GM12878 (cell line): Measurements from ENCODE around the gene NCKAP5. TPM values are rescaled to one million over a fixed set of nuclear protein-coding genes. Genes with fewer than 3 reads are reported as not detected.

ENCODE experiments used
- ATAC-seq: fragments of 200-7000 bp; cut with Tn5 transposase; 3 replicates; pipeline ENCODE4 v1.9.1; 2020; ENCODE audit warnings: mild to moderate bottlenecking, moderate library complexity
- BruUV-seq: library from RNA; stranded (reverse); fragments of 400-500 nt; replicated peaks from 2 replicates; lab custom pipeline; 2021; lab: Mats Ljungman, UMichigan
- CTCF ChIA-PET: fragments of 300-600 bp; sonication (Branson Sonifier 250); formaldehyde crosslinking; extraction: SDS; loops from one replicate; lab custom pipeline; 2021; ENCODE audit warnings: inconsistent platforms; lab: Yijun Ruan, JAX
- POLR2A ChIA-PET: fragments of 350-600 bp; formaldehyde crosslinking; extraction: SDS; loops from one replicate; lab custom pipeline; 2021; ENCODE audit warnings: inconsistent platforms; lab: Charles Lee
- RAD21 ChIA-PET: fragments of 300-600 bp; sonication (Branson Sonifier 250); formaldehyde crosslinking; loops from one replicate; lab custom pipeline; 2023; ENCODE audit warnings: antibody characterized with exemption; ENCODE audit not compliant: unreplicated experiment; lab: Charles Lee
- SMC1A ChIA-PET: fragments of 300-600 bp; sonication (Branson Sonifier 250); formaldehyde crosslinking; loops from one replicate; lab custom pipeline; 2023; ENCODE audit not compliant: unreplicated experiment, uncharacterized antibody; lab: Charles Lee
- DNase-seq: peaks from one replicate; pipeline ENCODE4 v3.0.0-alpha.2; 2011; ENCODE audit warnings: low read depth, low spot score
- FAIRE-seq: peaks from 3 replicates; lab custom pipeline; 2011; peaks lifted over from hg19 to GRCh38; lab: Jason Lieb, UNC
- H2AFZ ChIP-seq: 2 replicates; pipeline ENCODE4 v1.6.0; 2011; ENCODE audit warnings: low read depth, low read length, control low read depth; ENCODE audit not compliant: control insufficient read depth
- H3K27ac ChIP-seq: 2 replicates; pipeline ENCODE4 v1.5.1; 2011; ENCODE audit warnings: control low read depth; ENCODE audit not compliant: control insufficient read depth, insufficient read depth
- H3K27me3 ChIP-seq, 2 experiments: replicated peaks in 1 of 2; 2 replicates each; pipeline versions ENCODE4 v1.6.0 to v1.6.1; 2011; ENCODE audit warnings: low read length in 1 of 2; ENCODE audit not compliant: control insufficient read depth in 2 of 2, insufficient read depth in 2 of 2
- H3K36me3 ChIP-seq, 2 experiments: 2 replicates each; pipeline ENCODE4 v1.5.1; 2011; ENCODE audit warnings: low read length in 1 of 2; ENCODE audit not compliant: control insufficient read depth in 2 of 2, insufficient read depth in 2 of 2
- H3K4me1 ChIP-seq: 2 replicates; pipeline ENCODE4 v1.6.1; 2011; ENCODE audit warnings: mild to moderate bottlenecking, low read length, moderate library complexity, mixed read lengths; ENCODE audit not compliant: control insufficient read depth, insufficient read depth
- H3K4me2 ChIP-seq: 2 replicates; pipeline ENCODE4 v1.6.0; 2011; ENCODE audit warnings: control low read depth; ENCODE audit not compliant: control insufficient read depth, insufficient read depth
- H3K4me3 ChIP-seq: fragments of 200-600 bp; sonication (generic); 2 replicates; pipeline ENCODE4 v1.5.1; 2016
- H3K79me2 ChIP-seq: 2 replicates; pipeline ENCODE4 v1.6.0; 2011; ENCODE audit warnings: low read length; ENCODE audit not compliant: control insufficient read depth, insufficient read depth
- H3K9ac ChIP-seq: 2 replicates; pipeline ENCODE4 v1.8.0; 2011; ENCODE audit warnings: low read length, control low read depth, mixed read lengths; ENCODE audit not compliant: control insufficient read depth, insufficient read depth
- H3K9me3 ChIP-seq: replicated peaks from 3 replicates; pipeline ENCODE4 v1.5.1; 2011; ENCODE audit warnings: mild to moderate bottlenecking, low read length; ENCODE audit not compliant: control insufficient read depth, insufficient read depth
- H4K20me1 ChIP-seq: 2 replicates; pipeline ENCODE4 v1.6.0; 2011; ENCODE audit not compliant: control insufficient read depth, insufficient read depth
- ATF7 ChIP-seq: fragments of 450-650 bp; IDR thresholded peaks from 2 replicates; pipeline ENCODE4 v1.6.1; 2016; ENCODE audit warnings: low read depth, mild to moderate bottlenecking
- ESRRA ChIP-seq: IDR thresholded peaks from 2 replicates; pipeline ENCODE4 v1.6.1; 2012; ENCODE audit warnings: mild to moderate bottlenecking, low read length, improper control_type of control experiment
- EZH2 ChIP-seq: IDR thresholded peaks from 2 replicates; pipeline ENCODE4 v1.6.1; 2012; ENCODE audit warnings: low read depth, mild to moderate bottlenecking, control low read depth, inconsistent platforms, low read length, borderline replicate concordance; ENCODE audit not compliant: control insufficient read depth
- JUND ChIP-seq: IDR thresholded peaks from 2 replicates; pipeline ENCODE4 v1.6.1; 2012; ENCODE audit warnings: low read depth, mild to moderate bottlenecking, low read length, improper control_type of control experiment, moderate library complexity
- LARP7 ChIP-seq: fragments of 450-650 bp; IDR thresholded peaks from 2 replicates; pipeline ENCODE4 v1.6.1; 2017; ENCODE audit warnings: mild to moderate bottlenecking
- POLR2A ChIP-seq: IDR thresholded peaks from 2 replicates; pipeline ENCODE4 v1.6.1; 2011; ENCODE audit warnings: low read depth, mild to moderate bottlenecking, low read length
- RAD21 ChIP-seq: IDR thresholded peaks from 2 replicates; pipeline ENCODE4 v1.6.1; 2011; ENCODE audit warnings: mild to moderate bottlenecking, low read depth, low read length, moderate library complexity; ENCODE audit not compliant: insufficient read depth
- RFX5 ChIP-seq: IDR thresholded peaks from 2 replicates; pipeline ENCODE4 v1.6.1; 2011; ENCODE audit warnings: low read depth, low read length, improper control_type of control experiment
- SREBF2 ChIP-seq: IDR thresholded peaks from 2 replicates; pipeline ENCODE4 v1.6.1; 2012; ENCODE audit warnings: mild to moderate bottlenecking, low read length
- STAT1 ChIP-seq: fragments of 450-650 bp; conservative IDR thresholded peaks from 2 replicates; pipeline ENCODE4 v1.6.1; 2014; ENCODE audit warnings: antibody characterized with exemption, mild to moderate bottlenecking
- TARDBP ChIP-seq: IDR thresholded peaks from 2 replicates; pipeline ENCODE4 v1.6.1; 2016; ENCODE audit warnings: borderline replicate concordance
- TBL1XR1 ChIP-seq: IDR thresholded peaks from 2 replicates; pipeline ENCODE4 v1.6.1; 2012; ENCODE audit warnings: low read depth, low read length, improper control_type of control experiment
- ZBED1 ChIP-seq: IDR thresholded peaks from 2 replicates; pipeline ENCODE4 v1.6.1; 2016; ENCODE audit warnings: borderline replicate concordance
- WGBS: methylation state at CpG from one replicate; pipeline ENCODE4 v1.1.6; 2016; ENCODE audit warnings: low lambda C conversion rate; ENCODE audit not compliant: insufficient replicate concordance, insufficient coverage; ENCODE audit errors: missing lambda C conversion rate; 5-methylcytosine and 5-hydroxymethylcytosine counted together
- in situ Hi-C: fragments of 300-500 bp; cut with MboI; formaldehyde crosslinking; loops from 9 replicates; pipeline ENCODE4 v1.14.3; 2018; ENCODE audit warnings: mixed read lengths
- intact Hi-C: fragments of 100-400 bp; cut with micrococcal nuclease; formaldehyde crosslinking; loops from one replicate; pipeline ENCODE4 v1.14.2; 2022; ENCODE audit not compliant: unreplicated experiment
- polyA plus RNA-seq, 11 experiments: library from polyadenylated mRNA; depleted of rRNA in 4 of 11; unstranded in 6 of 11; stranded (reverse) in 5 of 11; fragments of >200 nt; fragmentation: Nextera tagmentation in 4 of 11; fragmentation: Illumina TruSeq in 1 of 11; extraction: Ambion mirVana in 4 of 11; extraction: Trizol in 1 of 11; gene quantifications; 1 replicate in 1 of 11; 2 replicates in 10 of 11; pipeline versions ENCODE4 v1.2.1 to v1.2.3, GENCODE V29; 2011 to 2016; ENCODE audit warnings: inconsistent platforms in 2 of 11, missing spikeins in 2 of 11, low read depth in 1 of 11
- total RNA-seq, 4 experiments: library from RNA; depleted of rRNA in 3 of 4; stranded (reverse); fragments of >200 nt in 3 of 4; fragmentation: Illumina TruSeq in 1 of 4; extraction: Trizol in 1 of 4; gene quantifications; 2 replicates each; pipeline versions ENCODE4 v1.2.1 to v1.2.3, GENCODE V29; 2013 to 2021
- TF ChIP-seq, protein P1 (sequence below): fragments of 450-650 bp; IDR thresholded peaks from 2 replicates; pipeline ENCODE4 v1.6.1; 2017; ENCODE audit warnings: mild to moderate bottlenecking, moderate library complexity

The NCKAP5 gene
- total and polyA plus RNA-seq, 10 of the 15 experiments (the other 5 are each of a cell fraction or from before 2014, with no cell fraction given) = 0.06 to 0.44 (median 0.16) TPM

DNA sequence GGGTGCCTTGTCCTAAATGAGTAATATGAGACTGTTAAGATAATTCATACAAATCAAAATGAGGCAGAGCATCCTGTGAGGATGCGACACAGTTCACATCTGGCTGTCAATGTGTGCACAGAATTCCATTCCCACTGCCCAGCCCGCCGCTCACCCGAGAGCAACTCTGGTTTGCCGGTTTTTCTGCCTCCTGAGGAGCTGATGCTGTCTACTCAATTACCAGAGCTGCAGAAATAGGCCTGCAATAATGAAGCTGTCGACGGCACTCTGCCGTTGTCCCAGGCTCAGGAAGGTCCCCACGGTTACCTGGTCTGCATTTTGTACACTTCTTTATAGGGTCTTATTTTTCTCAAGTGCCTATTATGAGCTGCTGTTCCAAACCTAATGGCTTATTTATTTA is 842.5 kb downstream of the NCKAP5 start (continued):
- TF ChIP-seq ZBED1 (no peak), ATF7 (no peak), TARDBP (no peak), ESRRA (no peak), STAT1 (no peak), TBL1XR1 (no peak)
- TF ChIP-seq, all 136 proteins: peak for 0

DNA sequence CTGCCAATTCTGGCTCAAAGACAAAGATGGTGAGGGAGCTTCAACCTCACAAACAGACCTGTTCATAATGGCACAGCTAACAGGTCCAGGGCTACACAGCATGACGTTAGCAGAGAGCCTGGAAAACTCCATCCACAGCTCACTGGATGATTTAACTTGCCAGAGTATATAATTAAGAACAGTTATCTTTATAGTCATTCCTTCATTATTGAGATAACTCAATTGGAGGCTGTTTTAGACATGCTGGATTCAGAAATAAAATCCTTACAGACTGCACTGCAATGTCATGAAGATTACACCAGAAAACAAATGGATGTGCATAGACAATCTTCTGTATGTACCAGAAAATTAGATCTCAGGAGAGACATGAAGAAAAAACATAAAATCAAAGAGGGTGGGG is 843.1 kb downstream of the NCKAP5 start:
- no peaks in the 10 kb centered on the region for H3K4me1 ChIP-seq
- WGBS = 0% methylated on average over 1 of the region's 1 CpG
- TF ChIP-seq, protein P1, sequence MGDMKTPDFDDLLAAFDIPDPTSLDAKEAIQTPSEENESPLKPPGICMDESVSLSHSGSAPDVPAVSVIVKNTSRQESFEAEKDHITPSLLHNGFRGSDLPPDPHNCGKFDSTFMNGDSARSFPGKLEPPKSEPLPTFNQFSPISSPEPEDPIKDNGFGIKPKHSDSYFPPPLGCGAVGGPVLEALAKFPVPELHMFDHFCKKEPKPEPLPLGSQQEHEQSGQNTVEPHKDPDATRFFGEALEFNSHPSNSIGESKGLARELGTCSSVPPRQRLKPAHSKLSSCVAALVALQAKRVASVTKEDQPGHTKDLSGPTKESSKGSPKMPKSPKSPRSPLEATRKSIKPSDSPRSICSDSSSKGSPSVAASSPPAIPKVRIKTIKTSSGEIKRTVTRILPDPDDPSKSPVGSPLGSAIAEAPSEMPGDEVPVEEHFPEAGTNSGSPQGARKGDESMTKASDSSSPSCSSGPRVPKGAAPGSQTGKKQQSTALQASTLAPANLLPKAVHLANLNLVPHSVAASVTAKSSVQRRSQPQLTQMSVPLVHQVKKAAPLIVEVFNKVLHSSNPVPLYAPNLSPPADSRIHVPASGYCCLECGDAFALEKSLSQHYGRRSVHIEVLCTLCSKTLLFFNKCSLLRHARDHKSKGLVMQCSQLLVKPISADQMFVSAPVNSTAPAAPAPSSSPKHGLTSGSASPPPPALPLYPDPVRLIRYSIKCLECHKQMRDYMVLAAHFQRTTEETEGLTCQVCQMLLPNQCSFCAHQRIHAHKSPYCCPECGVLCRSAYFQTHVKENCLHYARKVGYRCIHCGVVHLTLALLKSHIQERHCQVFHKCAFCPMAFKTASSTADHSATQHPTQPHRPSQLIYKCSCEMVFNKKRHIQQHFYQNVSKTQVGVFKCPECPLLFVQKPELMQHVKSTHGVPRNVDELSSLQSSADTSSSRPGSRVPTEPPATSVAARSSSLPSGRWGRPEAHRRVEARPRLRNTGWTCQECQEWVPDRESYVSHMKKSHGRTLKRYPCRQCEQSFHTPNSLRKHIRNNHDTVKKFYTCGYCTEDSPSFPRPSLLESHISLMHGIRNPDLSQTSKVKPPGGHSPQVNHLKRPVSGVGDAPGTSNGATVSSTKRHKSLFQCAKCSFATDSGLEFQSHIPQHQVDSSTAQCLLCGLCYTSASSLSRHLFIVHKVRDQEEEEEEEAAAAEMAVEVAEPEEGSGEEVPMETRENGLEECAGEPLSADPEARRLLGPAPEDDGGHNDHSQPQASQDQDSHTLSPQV = no peak
- no peak for TF ChIP-seq EZH2
- no peak for TF ChIP-seq POLR2A
- TF ChIP-seq RAD21 = no peak
- TF ChIP-seq LARP7 = no peak
- TF ChIP-seq JUND = no peak
- TF ChIP-seq SREBF2 = no peak
- TF ChIP-seq RFX5 = no peak
- TF ChIP-seq, all 136 proteins: peak for 0
- H3K27me3 ChIP-seq = no peaks in the 10 kb centered on the region; a peak in 1 of 4 replicates
- ChIA-PET CTCF (no interaction called here), RAD21 (no interaction called here), POLR2A (no interaction called here), SMC1A (interaction anchor here (0.8 to 1.0 kb wide), 2 partner anchors 17 to 96 kb away, joined by 3 read pairs; no protein-coding TSS in a partner anchor)
- H3K9me3 ChIP-seq = no peaks in the 10 kb centered on the region
- no peak for DNase-seq
- H3K9ac ChIP-seq = no peak overlapping the region
- no TSS peak for BruUV-seq
- no peaks in the 10 kb centered on the region for H4K20me1 ChIP-seq
- no peaks in the 10 kb centered on the region for H3K36me3 ChIP-seq
- no peak overlapping the region for H3K4me3 ChIP-seq
- intact Hi-C loops (no loop called here), in situ Hi-C loops (no loop called here)
- ATAC-seq = no peak
- H3K79me2 ChIP-seq = no peaks in the 10 kb centered on the region
- H3K27ac ChIP-seq = no peak overlapping the region
- H3K4me2 ChIP-seq = no peak overlapping the region
- no peak for FAIRE-seq
- no peak overlapping the region for H2AFZ ChIP-seq
